CD4-positive, alpha-beta T cell (primary cell): Measurements from ENCODE around the gene NARS2. TPM values are rescaled to one million over a fixed set of nuclear protein-coding genes. Genes with fewer than 3 reads are reported as not detected.

ENCODE experiments used
- ATAC-seq: fragments of 200-7000 bp; cut with Tn5 transposase; one replicate; pipeline ENCODE4 v1.10.0; 2022; ENCODE audit warnings: mild to moderate bottlenecking; ENCODE audit not compliant: poor library complexity
- CTCF ChIA-PET: fragments of 350-600 bp; sonication (Branson Sonifier 250); formaldehyde crosslinking; loops from one replicate; lab custom pipeline; 2021; ENCODE audit warnings: antibody characterized with exemption, inconsistent platforms; lab: Charles Lee
- POLR2A ChIA-PET: fragments of 350-600 bp; sonication (Branson Sonifier 250); formaldehyde crosslinking; loops from one replicate; lab custom pipeline; 2021; ENCODE audit warnings: antibody characterized with exemption, inconsistent platforms; lab: Charles Lee
- DNase-seq, 14 experiments: peaks; one replicate each; pipeline ENCODE4 v3.0.0-alpha.2; 2013 to 2020; ENCODE audit warnings: mixed read lengths in 2 of 14
- H3K27ac ChIP-seq, 2 donors: one replicate each; pipeline versions ENCODE4 v1.5.1 to v1.7.0; 2013; ENCODE audit warnings: low read length in 2 of 2, low read depth in 1 of 2, mild to moderate bottlenecking in 1 of 2
- H3K27me3 ChIP-seq, 2 experiments: 1 replicate in 1 of 2; 2 replicates in 1 of 2; pipeline versions ENCODE4 v1.6.1 to v1.7.0; 2013; ENCODE audit warnings: low read length in 2 of 2, control low read depth in 1 of 2, mild to moderate bottlenecking in 1 of 2, moderate library complexity in 1 of 2; ENCODE audit not compliant: insufficient read depth in 2 of 2, control insufficient read depth in 1 of 2
- H3K36me3 ChIP-seq: one replicate; pipeline ENCODE4 v1.6.1; 2013; ENCODE audit warnings: low read length, control low read depth; ENCODE audit not compliant: insufficient read depth
- H3K4me1 ChIP-seq: one replicate; pipeline ENCODE4 v1.6.1; 2013; ENCODE audit warnings: low read length, control low read depth; ENCODE audit not compliant: insufficient read depth
- H3K4me3 ChIP-seq: one replicate; pipeline ENCODE4 v1.5.1; 2013; ENCODE audit warnings: mild to moderate bottlenecking, low read length, moderate library complexity
- H3K9me3 ChIP-seq, 2 experiments: 1 replicate in 1 of 2; 2 replicates in 1 of 2; pipeline versions ENCODE4 v1.6.1 to v1.7.0; 2013; ENCODE audit warnings: low read length in 2 of 2, mild to moderate bottlenecking in 2 of 2, control low read depth in 1 of 2, moderate library complexity in 1 of 2; ENCODE audit not compliant: control insufficient read depth in 1 of 2, insufficient read depth in 1 of 2
- H3K27ac Mint-ChIP-seq: one replicate; pipeline ENCODE4 v1.8.0; 2020; ENCODE audit warnings: mixed read lengths
- H3K27me3 Mint-ChIP-seq: one replicate; pipeline ENCODE4 v1.8.0; 2021; ENCODE audit warnings: mixed read lengths
- H3K36me3 Mint-ChIP-seq: one replicate; pipeline ENCODE4 v1.8.0; 2021; ENCODE audit warnings: low read depth, mixed read lengths
- H3K4me1 Mint-ChIP-seq: one replicate; pipeline ENCODE4 v1.8.0; 2021; ENCODE audit warnings: low read depth, mixed read lengths
- H3K4me3 Mint-ChIP-seq: one replicate; pipeline ENCODE4 v1.8.0; 2020; ENCODE audit warnings: mild to moderate bottlenecking, mixed read lengths
- H3K9me3 Mint-ChIP-seq: one replicate; pipeline ENCODE4 v1.8.0; 2020; ENCODE audit warnings: mixed read lengths
- CTCF ChIP-seq: fragments of 200-600 bp; IDR thresholded peaks from one replicate; pipeline ENCODE4 v1.8.0; 2022; ENCODE audit warnings: antibody characterized with exemption, mild to moderate bottlenecking
- intact Hi-C, 2 experiments: fragments of 100-400 bp; cut with DNase I in 1 of 2; cut with micrococcal nuclease in 1 of 2; formaldehyde crosslinking; loops; one replicate each; pipeline versions ENCODE4 v1.15.1 to v1.9.0; 2023 to 2025; cut with DNase I, micrococcal nuclease
- total RNA-seq, 174 experiments: library from RNA in 2 of 174; stranded (reverse) in 2 of 174; gene quantifications; one replicate each; pipeline ENCODE4 v1.2.3 and lab custom pipeline; 2021 to 2026

Gene NARS2
- total RNA-seq, 2 experiments from 2014 or later, result 8.7 to 9.3 TPM

- no peak for TF ChIP-seq CTCF
- CTCF ChIA-PET, result interaction anchor here (1.5 kb wide), 1 partner anchor 12 kb away, joined by 5 read pairs; no protein-coding TSS in a partner anchor
- DNase-seq, result no peak
Observed at GRCh38 chr11:78492973-78493372, 81.7 kb downstream of the NARS2 start.

GRCh38 chr11:78489184-78489583 is 85.5 kb downstream of the NARS2 start:
- no peaks in the 10 kb centered on the region for H3K4me1 ChIP-seq
- no peak for ATAC-seq
- Mint-ChIP-seq H3K27me3 (no peaks in the 10 kb centered on the region), H3K4me1 (no peaks in the 10 kb centered on the region), H3K4me3 (no peak overlapping the region), H3K9me3 (peaks cover under 1% of the 10 kb centered on the region), H3K27ac (no peak overlapping the region), H3K36me3 (peaks cover 62% of the 10 kb centered on the region)
- TF ChIP-seq CTCF, result no peak
- no peaks in the 10 kb centered on the region for H3K9me3 ChIP-seq
- POLR2A ChIA-PET, result interaction anchor here (0.6 kb wide), 1 partner anchor 46 kb away, joined by 3 read pairs; no protein-coding TSS in a partner anchor
- CTCF ChIA-PET, result interaction anchor here (1.1 kb wide), 1 partner anchor 36 kb away, joined by 3 read pairs; no protein-coding TSS in a partner anchor
- no peak for DNase-seq
- no peak overlapping the region for H3K27ac ChIP-seq
- peaks cover 14% of the 10 kb centered on the region for H3K36me3 ChIP-seq
- H3K4me3 ChIP-seq, result no peak overlapping the region
- intact Hi-C loops, result no loop called here
- H3K27me3 ChIP-seq, result no peaks in the 10 kb centered on the region

More at GRCh38 chr11:78492973-78493372, 81.7 kb downstream of the NARS2 start:
- Mint-ChIP-seq H3K4me3 (no peak overlapping the region), H3K4me1 (no peaks in the 10 kb centered on the region), H3K9me3 (no peaks in the 10 kb centered on the region), H3K27ac (no peak overlapping the region), H3K27me3 (no peaks in the 10 kb centered on the region), H3K36me3 (peaks cover 28% of the 10 kb centered on the region)
- peaks cover 4% of the 10 kb centered on the region for H3K36me3 ChIP-seq
- H3K4me1 ChIP-seq, result no peaks in the 10 kb centered on the region
- intact Hi-C loops, result no loop called here
- no peak overlapping the region for H3K4me3 ChIP-seq
- POLR2A ChIA-PET, result interaction anchor here (0.7 kb wide), 2 partner anchors 109 to 375 kb away, joined by 3 to 4 read pairs; no protein-coding TSS in a partner anchor
- no peak overlapping the region for H3K27ac ChIP-seq
- no peaks in the 10 kb centered on the region for H3K27me3 ChIP-seq
- ATAC-seq, result no peak
- no peaks in the 10 kb centered on the region for H3K9me3 ChIP-seq

- ChIA-PET POLR2A (no interaction called here), CTCF (no interaction called here)
- H3K4me1 Mint-ChIP-seq, result peaks cover 2% of the 10 kb centered on the region
- Histone ChIP-seq H3K9me3 (no peaks in the 10 kb centered on the region), H3K27me3 (no peaks in the 10 kb centered on the region), H3K27ac (no peak overlapping the region), H3K4me1 (no peaks in the 10 kb centered on the region), H3K36me3 (peaks cover 9% of the 10 kb centered on the region), H3K4me3 (no peak overlapping the region)
- no peaks in the 10 kb centered on the region for H3K9me3 Mint-ChIP-seq
- no peak for ATAC-seq
- no peak for TF ChIP-seq CTCF
- H3K27me3 Mint-ChIP-seq, result no peaks in the 10 kb centered on the region
- peaks cover 66% of the 10 kb centered on the region for H3K36me3 Mint-ChIP-seq
- no peak for DNase-seq
- no peak overlapping the region for H3K27ac Mint-ChIP-seq
- H3K4me3 Mint-ChIP-seq, result no peak overlapping the region
- intact Hi-C loops, result no loop called here
Observed at GRCh38 chr11:78478536-78478935, 96.1 kb downstream of the NARS2 start.
